Endothelial cell of umbilical vein (primary cell): ENCODE data around the gene MTG2. TPM values are rescaled to one million over a fixed set of nuclear protein-coding genes. Genes with fewer than 3 reads are reported as not detected.

Source experiments
- BruUV-seq: library from RNA; stranded (reverse); fragments of 400-500 nt; replicated peaks from 2 replicates; lab custom pipeline; 2021; lab: Mats Ljungman, UMichigan
- CTCF ChIA-PET: fragments of 300-600, 350-600 bp; sonication (Branson Sonifier 250); formaldehyde crosslinking; loops from one replicate; lab custom pipeline; 2021; ENCODE audit warnings: antibody characterized with exemption, inconsistent platforms; lab: Charles Lee
- POLR2A ChIA-PET: fragments of 300-600, 350-600 bp; sonication (Branson Sonifier 250); formaldehyde crosslinking; loops from one replicate; lab custom pipeline; 2021; ENCODE audit warnings: antibody characterized with exemption, inconsistent platforms; lab: Charles Lee
- DNase-seq: peaks from one replicate; pipeline ENCODE4 v3.0.0-alpha.2; 2011; ENCODE audit warnings: low read depth, low spot score
- FAIRE-seq: peaks from 2 replicates; lab custom pipeline; 2011; peaks lifted over from hg19 to GRCh38; lab: Jason Lieb, UNC
- H2AFZ ChIP-seq: 2 replicates; pipeline ENCODE4 v1.6.0; 2012; ENCODE audit warnings: low read depth, low read length, control low read depth, inconsistent platforms
- H3K27ac ChIP-seq: 2 replicates; pipeline ENCODE4 v1.5.1; 2011; ENCODE audit warnings: low read depth, mild to moderate bottlenecking, control low read depth, low read length, moderate library complexity; ENCODE audit not compliant: insufficient read depth
- H3K27me3 ChIP-seq, 2 experiments: 2 replicates each; pipeline versions ENCODE4 v1.6.0 to v1.6.1; 2011; ENCODE audit warnings: low read length in 2 of 2, mixed read lengths in 1 of 2; ENCODE audit not compliant: control insufficient read depth in 2 of 2, insufficient read depth in 2 of 2
- H3K36me3 ChIP-seq, 2 experiments: 2 replicates in 1 of 2; 3 replicates in 1 of 2; pipeline ENCODE4 v1.5.1; 2011; ENCODE audit warnings: low read length in 2 of 2, mild to moderate bottlenecking in 1 of 2, moderate library complexity in 1 of 2; ENCODE audit not compliant: control insufficient read depth in 2 of 2, insufficient read depth in 2 of 2; ENCODE audit errors: extremely low read depth in 1 of 2
- H3K4me1 ChIP-seq: 3 replicates; pipeline ENCODE4 v1.5.1; 2011; ENCODE audit warnings: mild to moderate bottlenecking, low read length; ENCODE audit not compliant: control insufficient read depth, insufficient read depth; ENCODE audit errors: extremely low read depth
- H3K4me2 ChIP-seq: 2 replicates; pipeline ENCODE4 v1.6.1; 2011; ENCODE audit warnings: low read length, control low read depth, mixed read lengths; ENCODE audit not compliant: insufficient read depth
- H3K4me3 ChIP-seq, 3 experiments: fragments of 200-600 bp in 1 of 3; sonication (generic), shearing (Covaris generic) in 1 of 3; replicated peaks in 1 of 3; 2 replicates each; pipeline ENCODE4 v1.5.1; 2011 to 2016; ENCODE audit warnings: control low read depth in 3 of 3, low read length in 3 of 3, mild to moderate bottlenecking in 2 of 3, inconsistent platforms in 1 of 3, low read depth in 1 of 3, moderate library complexity in 1 of 3; ENCODE audit not compliant: insufficient read depth in 1 of 3
- H3K79me2 ChIP-seq: 2 replicates; pipeline ENCODE4 v1.6.0; 2012; ENCODE audit warnings: low read length, inconsistent platforms; ENCODE audit not compliant: control insufficient read depth, insufficient read depth
- H3K9ac ChIP-seq: replicated peaks from 2 replicates; pipeline ENCODE3; 2011; ENCODE audit warnings: low read length, control low read depth; ENCODE audit not compliant: insufficient read depth; ENCODE audit errors: extremely low read depth
- H3K9me1 ChIP-seq: replicated peaks from 3 replicates; pipeline ENCODE4 v1.6.0; 2011; ENCODE audit warnings: mild to moderate bottlenecking, low read length; ENCODE audit not compliant: control insufficient read depth, insufficient read depth; ENCODE audit errors: extremely low read depth
- H3K9me3 ChIP-seq: replicated peaks from 2 replicates; pipeline ENCODE4 v1.5.1; 2012; ENCODE audit warnings: low read length, inconsistent platforms; ENCODE audit not compliant: control insufficient read depth, insufficient read depth
- H4K20me1 ChIP-seq: replicated peaks from 2 replicates; pipeline ENCODE3; 2011; ENCODE audit warnings: mild to moderate bottlenecking, low read length; ENCODE audit not compliant: control insufficient read depth, insufficient read depth; ENCODE audit errors: extremely low read depth
- FOS ChIP-seq: IDR thresholded peaks from 2 replicates; pipeline ENCODE4 v1.6.1; 2011; ENCODE audit warnings: mild to moderate bottlenecking, low read length, moderate library complexity, borderline replicate concordance; ENCODE audit not compliant: insufficient read depth
- GATA2 ChIP-seq: IDR thresholded peaks from 2 replicates; pipeline ENCODE4 v1.7.0; 2011; ENCODE audit warnings: low read depth, mild to moderate bottlenecking, moderate library complexity, mixed read lengths, low read length; ENCODE audit not compliant: insufficient read length, insufficient read depth
- JUN ChIP-seq: IDR thresholded peaks from 2 replicates; pipeline ENCODE4 v1.6.1; 2011; ENCODE audit warnings: borderline replicate concordance, low read depth; ENCODE audit not compliant: insufficient read length, insufficient read depth
- POLR2AphosphoS5 ChIP-seq: IDR thresholded peaks from 2 replicates; pipeline ENCODE4 v1.6.1; 2012; ENCODE audit warnings: low read depth, mild to moderate bottlenecking, control low read depth, low read length, moderate library complexity; ENCODE audit not compliant: insufficient read depth
- dilution Hi-C: fragments of 300-500 bp; cut with MboI; formaldehyde crosslinking; loops from one replicate; pipeline ENCODE4 v1.15.0; 2019; ENCODE audit warnings: low sequenced_read_pairs; ENCODE audit not compliant: extremely low pct_ligation_motif_present
- intact Hi-C: fragments of 100-400 bp; cut with micrococcal nuclease; formaldehyde crosslinking; loops from one replicate; pipeline ENCODE4 v1.10.0; 2022
- polyA plus RNA-seq, 4 experiments: library from polyadenylated mRNA; depleted of rRNA in 3 of 4; stranded (reverse) in 3 of 4; unstranded in 1 of 4; fragments of >200 nt; gene quantifications; 2 replicates each; pipeline versions ENCODE4 v1.2.1 to v1.2.3, GENCODE V29; 2011 to 2012; ENCODE audit warnings: missing spikeins in 1 of 4
- total RNA-seq: library from RNA; stranded (reverse); gene quantifications from 2 replicates; pipeline ENCODE4 v1.2.3, GENCODE V29; 2021
- TF ChIP-seq, protein P1 (sequence below), 2 donors: IDR thresholded peaks; 1 replicate in 1 of 2; 2 replicates in 1 of 2; pipeline ENCODE4 v1.5.1; 2011; ENCODE audit warnings: low read length in 2 of 2, mild to moderate bottlenecking in 2 of 2, moderate library complexity in 2 of 2, control low read depth in 1 of 2, inconsistent platforms in 1 of 2, low read depth in 1 of 2; ENCODE audit not compliant: insufficient read depth in 1 of 2; ENCODE audit errors: extremely low read depth in 1 of 2
- TF ChIP-seq, protein P2 (sequence below): IDR thresholded peaks from 2 replicates; pipeline ENCODE4 v1.6.1; 2011; ENCODE audit not compliant: insufficient read depth, insufficient read length

Gene MTG2
- total and polyA plus RNA-seq, 2 donors (not counting 3 experiments of a cell fraction or from before 2014, with no cell fraction given) = 19.9 to 31.6 TPM

DNA sequence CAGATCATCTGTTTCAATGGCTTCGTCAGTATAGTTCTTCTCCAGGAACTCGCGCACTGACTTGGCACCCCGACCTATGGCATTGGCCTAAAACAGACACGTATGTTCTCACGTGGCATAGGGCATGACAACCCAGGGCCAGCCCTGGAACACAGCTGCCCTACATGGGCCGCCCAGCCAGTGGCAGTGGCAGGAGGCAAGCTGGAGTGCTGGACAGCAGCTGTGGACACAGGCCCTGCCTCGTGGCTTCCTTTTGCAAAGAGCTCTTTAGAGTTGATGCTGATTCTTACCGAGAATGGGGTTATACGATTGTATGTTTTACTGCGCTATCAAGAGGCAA lies 44.7 kb upstream of the MTG2 start:
- ChIA-PET POLR2A (no interaction called here), CTCF (interaction anchor here (0.7 to 6.1 kb wide), 5 partner anchors 11 to 127 kb away, joined by 3 to 75 read pairs (median 4); no protein-coding TSS in a partner anchor)
- Histone ChIP-seq H3K27ac (no peak overlapping the region), H4K20me1 (peaks cover 7% of the 10 kb centered on the region), H3K79me2 (peaks cover 45% of the 10 kb centered on the region), H2AFZ (no peak overlapping the region), H3K4me3 (no peak overlapping the region), H3K9me1 (no peaks in the 10 kb centered on the region), H3K27me3 (no peaks in the 10 kb centered on the region), H3K4me2 (no peak overlapping the region), H3K9ac (no peak overlapping the region), H3K4me1 (no peaks in the 10 kb centered on the region), H3K36me3 (peaks cover 40 to 55% of the 10 kb centered on the region in 2 experiments), H3K9me3 (no peaks in the 10 kb centered on the region)
- intact Hi-C loops (loop anchor here (5.0 kb wide), 1 partner anchor 71 kb away; the partner anchor contains the start of gene TAF4), dilution Hi-C loops (no loop called here)
- no peak for DNase-seq
- no TSS peak for BruUV-seq
- no peak for FAIRE-seq
- TF ChIP-seq GATA2 (no peak), POLR2AphosphoS5 (no peak), FOS (no peak), JUN (no peak)
- TF ChIP-seq, protein P1, sequence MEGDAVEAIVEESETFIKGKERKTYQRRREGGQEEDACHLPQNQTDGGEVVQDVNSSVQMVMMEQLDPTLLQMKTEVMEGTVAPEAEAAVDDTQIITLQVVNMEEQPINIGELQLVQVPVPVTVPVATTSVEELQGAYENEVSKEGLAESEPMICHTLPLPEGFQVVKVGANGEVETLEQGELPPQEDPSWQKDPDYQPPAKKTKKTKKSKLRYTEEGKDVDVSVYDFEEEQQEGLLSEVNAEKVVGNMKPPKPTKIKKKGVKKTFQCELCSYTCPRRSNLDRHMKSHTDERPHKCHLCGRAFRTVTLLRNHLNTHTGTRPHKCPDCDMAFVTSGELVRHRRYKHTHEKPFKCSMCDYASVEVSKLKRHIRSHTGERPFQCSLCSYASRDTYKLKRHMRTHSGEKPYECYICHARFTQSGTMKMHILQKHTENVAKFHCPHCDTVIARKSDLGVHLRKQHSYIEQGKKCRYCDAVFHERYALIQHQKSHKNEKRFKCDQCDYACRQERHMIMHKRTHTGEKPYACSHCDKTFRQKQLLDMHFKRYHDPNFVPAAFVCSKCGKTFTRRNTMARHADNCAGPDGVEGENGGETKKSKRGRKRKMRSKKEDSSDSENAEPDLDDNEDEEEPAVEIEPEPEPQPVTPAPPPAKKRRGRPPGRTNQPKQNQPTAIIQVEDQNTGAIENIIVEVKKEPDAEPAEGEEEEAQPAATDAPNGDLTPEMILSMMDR (IDR thresholded peaks at IDR 0.05; ENCODE audit: extremely low read depth in 1 of 2, insufficient read depth in 1 of 2, low read depth in 1 of 2, low read length in 2 of 2) = no peak
- TF ChIP-seq, protein P2, sequence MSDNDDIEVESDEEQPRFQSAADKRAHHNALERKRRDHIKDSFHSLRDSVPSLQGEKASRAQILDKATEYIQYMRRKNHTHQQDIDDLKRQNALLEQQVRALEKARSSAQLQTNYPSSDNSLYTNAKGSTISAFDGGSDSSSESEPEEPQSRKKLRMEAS = no peak
